ENCODE data around the gene TMEM163. TPM values are rescaled to one million over a fixed set of nuclear protein-coding genes. Genes with fewer than 3 reads are reported as not detected.

Gene TMEM163
- total RNA-seq, 3 donors from 2014 or later: 0.41 to 1.5 (median 0.60) TPM

- H3K4me1 ChIP-seq (ENCODE audit: low read depth): no peaks in the 10 kb centered on the region
- ATAC-seq: no peak
- H3K36me3 ChIP-seq (ENCODE audit: low read depth): no peaks in the 10 kb centered on the region
Measured at GRCh38 chr2:134435936-134436335, 282.9 kb downstream of the TMEM163 start.

GRCh38 chr2:134435505-134435904 lies 283.3 kb downstream of the TMEM163 start:
- no peak for ATAC-seq
- DNase-seq: no peak
- H3K9me3 ChIP-seq: no peaks in the 10 kb centered on the region
- intact Hi-C loops (cut with DNase I, micrococcal nuclease): no loop called here
- no peak overlapping the region for H3K4me3 ChIP-seq
- H3K36me3 ChIP-seq (ENCODE audit: low read depth): no peaks in the 10 kb centered on the region
- no peaks in the 10 kb centered on the region for H3K4me1 ChIP-seq (ENCODE audit: low read depth)
- no peak for TF ChIP-seq CTCF (IDR thresholded peaks at IDR 0.05)

More at GRCh38 chr2:134435936-134436335, 282.9 kb downstream of the TMEM163 start:
- no peak for TF ChIP-seq CTCF (IDR thresholded peaks at IDR 0.05)
- intact Hi-C loops (cut with DNase I, micrococcal nuclease): no loop called here
- Histone ChIP-seq H3K9me3 (no peaks in the 10 kb centered on the region), H3K4me3 (no peak overlapping the region)
- no peak for DNase-seq

GRCh38 chr2:134433979-134434378 lies 284.8 kb downstream of the TMEM163 start:
- no peaks in the 10 kb centered on the region for H3K36me3 ChIP-seq (ENCODE audit: low read depth)
- ATAC-seq: no peak
- intact Hi-C loops (cut with DNase I, micrococcal nuclease): no loop called here

GRCh38 chr2:134433469-134433868 lies 285.3 kb downstream of the TMEM163 start:
- H3K9me3 ChIP-seq: no peaks in the 10 kb centered on the region
- no peaks in the 10 kb centered on the region for H3K4me1 ChIP-seq (ENCODE audit: low read depth)
- no peak for ATAC-seq
- no peaks in the 10 kb centered on the region for H3K36me3 ChIP-seq (ENCODE audit: low read depth)
- intact Hi-C loops (cut with DNase I, micrococcal nuclease): no loop called here
- no peak for DNase-seq
- no peak overlapping the region for H3K4me3 ChIP-seq
- TF ChIP-seq CTCF (IDR thresholded peaks at IDR 0.05): no peak

More at GRCh38 chr2:134433979-134434378, 284.8 kb downstream of the TMEM163 start:
- H3K4me3 ChIP-seq: no peak overlapping the region
- H3K9me3 ChIP-seq: no peaks in the 10 kb centered on the region
- no peak for TF ChIP-seq CTCF (IDR thresholded peaks at IDR 0.05)
- H3K4me1 ChIP-seq (ENCODE audit: low read depth): no peaks in the 10 kb centered on the region
- no peak for DNase-seq

GRCh38 chr2:134432435-134432883 lies 286.3 kb downstream of the TMEM163 start:
- TF ChIP-seq CTCF (IDR thresholded peaks at IDR 0.05): no peak
- H3K36me3 ChIP-seq (ENCODE audit: low read depth): no peaks in the 10 kb centered on the region
- DNase-seq (no peak), ATAC-seq (no peak)
- intact Hi-C loops (cut with DNase I, micrococcal nuclease): no loop called here
- no peaks in the 10 kb centered on the region for H3K4me1 ChIP-seq (ENCODE audit: low read depth)
- no peak overlapping the region for H3K4me3 ChIP-seq
- no peaks in the 10 kb centered on the region for H3K9me3 ChIP-seq
